Inferior parietal cortex (tissue), 1 donor: Measurements from ENCODE around the gene ADAMTSL5.
"Not testable (repeated sequence)": the region's sequence is repeated elsewhere in the genome, so short reads cannot be mapped to it uniquely, and the experiment has no call there.

Experiments
- DNase-seq: peaks from one replicate; pipeline ENCODE4 v3.0.0-alpha.2; 2016; ENCODE audit errors: extremely low spot score

The ADAMTSL5 gene, protein sequence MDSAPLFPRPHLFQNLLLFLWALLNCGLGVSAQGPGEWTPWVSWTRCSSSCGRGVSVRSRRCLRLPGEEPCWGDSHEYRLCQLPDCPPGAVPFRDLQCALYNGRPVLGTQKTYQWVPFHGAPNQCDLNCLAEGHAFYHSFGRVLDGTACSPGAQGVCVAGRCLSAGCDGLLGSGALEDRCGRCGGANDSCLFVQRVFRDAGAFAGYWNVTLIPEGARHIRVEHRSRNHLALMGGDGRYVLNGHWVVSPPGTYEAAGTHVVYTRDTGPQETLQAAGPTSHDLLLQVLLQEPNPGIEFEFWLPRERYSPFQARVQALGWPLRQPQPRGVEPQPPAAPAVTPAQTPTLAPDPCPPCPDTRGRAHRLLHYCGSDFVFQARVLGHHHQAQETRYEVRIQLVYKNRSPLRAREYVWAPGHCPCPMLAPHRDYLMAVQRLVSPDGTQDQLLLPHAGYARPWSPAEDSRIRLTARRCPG

DNA sequence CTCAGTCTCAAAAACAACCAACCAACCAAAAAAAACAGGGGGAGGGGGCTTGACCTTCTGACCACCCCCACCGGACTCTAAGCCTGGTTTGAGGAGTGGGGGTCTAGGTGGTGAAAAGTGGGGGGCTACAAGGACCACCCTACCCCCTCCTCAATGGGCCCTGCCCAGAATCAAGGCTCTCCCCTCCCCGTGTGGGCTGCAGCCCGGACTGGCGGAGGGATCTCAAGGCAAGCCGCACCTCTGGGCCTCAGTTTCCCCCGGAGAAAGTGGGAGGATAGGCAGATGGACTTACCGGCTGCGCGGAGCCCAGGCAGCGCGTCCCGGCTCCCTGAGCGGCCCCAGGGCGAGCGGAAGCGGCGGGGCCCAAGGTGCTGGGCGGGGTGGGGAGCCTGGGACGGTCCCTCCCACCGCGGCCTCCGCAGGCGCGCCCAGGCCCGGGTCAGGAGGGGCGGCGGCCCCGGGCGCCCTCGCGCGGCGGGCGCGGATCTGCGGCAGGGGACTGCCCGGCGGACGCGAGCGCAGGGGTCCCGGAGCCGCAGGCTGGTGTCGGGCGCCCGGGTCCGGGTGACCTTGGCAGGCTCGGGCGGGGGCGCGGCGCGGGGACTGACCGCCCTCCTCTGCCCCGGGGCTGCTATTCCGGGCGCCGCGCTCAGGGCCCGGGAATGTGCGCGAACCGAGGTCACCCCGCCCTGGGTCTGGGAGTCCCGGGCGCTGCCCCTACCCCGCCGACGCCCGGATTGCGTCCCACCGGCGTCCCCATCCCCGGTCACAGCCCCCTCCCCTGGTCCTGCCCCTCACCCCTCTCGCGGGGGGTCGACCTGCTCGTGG lies at the start of gene ADAMTSL5:
ADAMTSL5 (minus strand) TSS at position 349 of the 828 bp plus-strand sequence. CDS start 2,076 bp downstream, outside the sequence.
- no peak for DNase-seq

DNA sequence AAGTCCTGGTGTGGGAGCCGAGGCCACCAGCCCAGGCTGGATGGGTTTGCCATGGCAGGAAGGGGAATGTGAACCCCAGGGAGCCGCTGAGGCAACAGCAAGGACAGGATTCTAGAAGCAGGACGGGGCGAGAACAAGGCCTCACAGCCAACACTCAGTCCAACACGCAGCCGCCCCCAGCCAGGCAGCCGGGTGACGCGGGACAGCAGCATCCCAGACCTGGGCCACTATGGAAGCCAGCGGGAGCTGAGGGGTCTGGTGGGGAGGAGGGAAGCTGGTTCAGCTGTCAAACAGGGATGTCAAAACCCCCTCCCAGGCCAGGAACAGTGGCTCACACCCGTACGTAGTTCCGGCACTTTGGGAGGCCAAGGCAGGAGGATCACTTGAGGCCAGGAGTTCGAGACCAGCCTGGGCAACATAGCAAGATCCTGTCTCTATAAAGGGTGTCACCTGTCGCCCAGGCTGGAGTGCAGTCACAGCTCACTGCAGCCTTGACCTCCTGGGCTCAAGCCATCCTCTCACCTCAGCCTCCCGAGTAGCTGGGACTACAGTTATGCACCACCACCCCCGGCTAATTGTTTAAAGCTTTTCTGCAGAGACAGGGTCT lies 48.5 kb upstream of the ADAMTSL5 start:
- DNase-seq: no peak

DNA sequence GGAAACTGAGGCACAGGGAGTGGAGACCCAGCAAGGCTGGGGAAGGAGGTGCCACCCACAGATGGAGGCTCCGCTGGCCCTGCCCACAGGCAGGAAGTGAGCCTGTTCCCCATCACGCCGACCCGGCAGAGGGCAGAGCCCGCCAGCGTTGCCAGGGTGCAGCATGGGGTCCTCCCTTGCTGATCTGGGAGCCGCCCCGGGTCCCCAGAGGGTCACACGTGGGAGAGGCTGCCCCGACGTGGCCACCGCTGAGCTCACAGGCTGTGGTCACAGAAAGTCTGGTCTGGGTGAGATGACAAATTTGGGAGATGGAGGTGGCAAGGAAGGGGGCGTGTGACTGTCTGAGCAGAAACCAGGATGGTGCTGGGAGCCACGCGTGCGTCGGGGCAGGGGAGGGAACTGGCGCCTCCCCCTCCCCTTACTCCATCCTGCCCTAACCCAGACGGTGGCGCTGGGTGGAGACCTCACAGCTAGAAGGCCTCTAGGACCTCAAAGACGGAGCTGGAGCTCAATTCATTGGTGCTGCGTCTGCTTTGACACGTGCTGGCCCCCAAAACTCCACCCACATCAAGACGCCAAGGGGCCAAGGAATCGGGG lies 47.6 kb upstream of the ADAMTSL5 start:
- no peak for DNase-seq

DNA sequence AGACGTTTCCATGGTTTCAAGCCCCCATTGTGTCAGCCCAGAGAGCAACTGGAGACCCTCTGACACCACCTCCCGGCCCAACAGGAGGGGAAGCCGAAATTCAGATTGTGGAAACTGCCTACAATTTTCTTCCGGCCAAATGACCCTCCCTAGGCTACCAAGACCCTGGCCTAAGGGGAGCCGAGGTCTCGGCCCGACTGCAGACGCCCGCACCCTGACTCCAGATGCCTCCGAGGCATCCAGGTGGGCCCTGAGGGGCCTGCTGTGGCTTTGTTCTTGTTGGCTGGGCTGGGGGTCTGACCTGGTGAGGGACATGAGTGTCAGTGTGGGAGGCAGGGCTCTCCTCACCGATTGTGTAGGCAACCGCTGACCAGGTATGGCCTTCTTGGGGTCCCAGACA lies 45.7 kb upstream of the ADAMTSL5 start:
- DNase-seq: no peak

DNA sequence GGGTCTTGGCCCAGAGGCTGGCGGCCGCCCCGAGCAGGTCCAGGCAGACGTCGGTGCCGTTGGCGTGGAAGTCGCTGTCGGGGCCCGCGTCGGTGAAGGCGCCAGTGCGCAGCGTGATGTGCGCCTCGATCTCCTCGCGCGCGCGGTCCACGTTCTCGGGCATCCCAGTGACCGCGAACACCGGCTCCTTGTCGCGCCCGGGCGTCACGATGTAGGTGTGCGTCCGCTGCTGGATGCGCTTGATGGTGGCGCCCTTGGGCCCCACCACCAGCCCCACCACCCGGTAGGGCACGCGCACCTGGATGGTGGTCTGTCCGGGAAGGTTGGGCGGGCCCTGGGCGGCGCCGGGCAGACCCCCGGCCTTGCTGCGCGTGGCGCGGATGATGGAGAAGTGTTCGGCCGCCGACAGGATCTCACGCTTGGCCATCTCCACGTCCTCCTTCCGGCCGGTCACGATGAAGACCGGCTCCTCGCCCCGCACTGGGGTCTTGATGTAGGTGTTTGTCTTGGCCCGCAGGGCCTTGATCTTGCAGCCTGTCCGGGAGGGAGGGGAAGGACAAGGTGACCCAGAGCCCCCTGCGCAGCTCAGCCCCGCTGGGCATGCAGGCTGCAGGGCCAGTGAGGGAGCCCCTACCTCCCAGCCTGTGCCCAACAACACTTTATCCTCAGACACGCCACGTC lies 43.7 kb upstream of the ADAMTSL5 start:
- no peak for DNase-seq

DNA sequence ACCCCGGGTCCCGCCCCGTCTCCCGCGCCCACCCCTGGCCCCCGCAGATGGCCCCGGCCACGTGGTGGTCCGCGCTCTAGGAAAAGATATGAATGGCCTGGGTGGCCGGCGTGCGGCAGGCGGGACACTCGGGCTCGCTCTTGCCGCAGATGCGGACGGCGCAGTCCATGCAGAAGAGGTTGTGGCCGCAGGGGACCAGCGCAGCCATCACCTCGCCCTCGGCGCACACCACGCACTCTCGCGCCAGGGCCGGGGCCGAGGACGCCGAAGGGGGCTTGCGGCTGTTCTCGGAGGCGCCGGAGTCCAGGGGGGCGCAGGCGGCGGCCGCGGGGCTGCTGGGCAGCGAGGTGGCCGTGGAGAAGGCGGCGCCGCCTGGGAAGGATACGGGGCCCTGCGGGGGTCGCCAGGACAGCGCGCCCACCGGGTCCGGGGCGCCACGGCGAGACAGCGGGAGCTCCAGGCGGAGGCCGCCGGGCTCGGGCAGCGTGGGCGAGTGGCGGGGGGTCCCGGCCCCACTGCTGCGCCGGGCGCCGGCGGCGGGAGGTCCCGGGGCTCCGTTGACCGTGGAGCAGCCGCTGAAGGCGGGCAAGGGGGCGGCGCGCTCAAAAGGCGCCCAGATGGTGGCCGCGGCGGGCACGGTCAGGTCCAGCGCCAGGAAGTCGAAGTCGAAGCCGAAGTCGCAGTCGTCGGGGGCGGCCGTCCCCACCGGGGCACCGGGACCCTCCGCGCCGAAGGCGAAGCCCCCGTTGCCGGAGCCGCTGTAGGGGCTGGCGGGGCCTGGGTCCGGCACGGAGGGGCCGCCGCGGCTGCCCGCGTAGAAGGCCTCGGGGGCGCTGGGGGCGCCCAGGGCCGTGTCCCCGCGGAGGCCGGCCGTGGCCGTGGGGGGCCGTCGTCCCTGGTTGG lies 42.9 kb upstream of the ADAMTSL5 start:
- DNase-seq: no peak

DNA sequence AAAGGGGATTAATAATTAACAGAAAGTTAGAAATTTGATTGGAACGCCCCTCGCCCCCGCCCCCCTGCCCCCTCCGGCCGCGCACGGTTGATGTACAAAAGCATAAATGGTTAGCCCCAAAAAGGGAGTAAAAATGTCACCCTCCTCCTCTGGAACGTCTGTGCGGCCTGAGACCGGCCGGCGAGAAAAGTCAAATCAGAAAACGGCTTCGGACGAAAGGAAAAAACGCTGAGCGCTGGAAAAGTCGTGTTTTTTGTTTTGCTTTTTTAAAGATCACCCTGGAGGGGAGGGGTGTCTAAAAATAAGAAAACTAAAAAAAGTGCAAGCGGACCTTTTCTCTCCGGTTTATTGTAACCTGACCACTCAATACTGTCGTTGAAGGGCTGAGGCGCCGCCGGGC lies 42.1 kb upstream of the ADAMTSL5 start:
- DNase-seq: no peak

DNA sequence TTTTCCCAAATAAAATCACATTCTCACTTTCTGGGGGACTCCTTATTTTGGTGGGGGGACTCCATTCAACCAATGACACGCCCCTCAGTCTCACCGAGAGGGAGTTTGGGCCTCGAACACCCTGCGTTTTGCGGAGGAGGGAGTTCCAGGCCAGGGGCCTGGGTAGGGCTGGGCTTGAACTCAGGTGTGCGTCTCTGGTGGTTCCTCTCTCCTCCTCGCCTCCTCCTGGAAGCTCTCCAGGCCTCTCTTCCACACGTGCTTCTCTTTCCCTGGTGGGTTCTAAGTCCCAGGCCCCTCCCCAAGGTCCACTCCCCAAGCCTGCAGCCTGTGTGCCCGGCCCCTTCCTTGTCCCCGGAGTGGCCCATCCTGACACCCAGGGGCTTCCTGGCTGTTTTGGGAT lies 40.6 kb upstream of the ADAMTSL5 start:
- no peak for DNase-seq

DNA sequence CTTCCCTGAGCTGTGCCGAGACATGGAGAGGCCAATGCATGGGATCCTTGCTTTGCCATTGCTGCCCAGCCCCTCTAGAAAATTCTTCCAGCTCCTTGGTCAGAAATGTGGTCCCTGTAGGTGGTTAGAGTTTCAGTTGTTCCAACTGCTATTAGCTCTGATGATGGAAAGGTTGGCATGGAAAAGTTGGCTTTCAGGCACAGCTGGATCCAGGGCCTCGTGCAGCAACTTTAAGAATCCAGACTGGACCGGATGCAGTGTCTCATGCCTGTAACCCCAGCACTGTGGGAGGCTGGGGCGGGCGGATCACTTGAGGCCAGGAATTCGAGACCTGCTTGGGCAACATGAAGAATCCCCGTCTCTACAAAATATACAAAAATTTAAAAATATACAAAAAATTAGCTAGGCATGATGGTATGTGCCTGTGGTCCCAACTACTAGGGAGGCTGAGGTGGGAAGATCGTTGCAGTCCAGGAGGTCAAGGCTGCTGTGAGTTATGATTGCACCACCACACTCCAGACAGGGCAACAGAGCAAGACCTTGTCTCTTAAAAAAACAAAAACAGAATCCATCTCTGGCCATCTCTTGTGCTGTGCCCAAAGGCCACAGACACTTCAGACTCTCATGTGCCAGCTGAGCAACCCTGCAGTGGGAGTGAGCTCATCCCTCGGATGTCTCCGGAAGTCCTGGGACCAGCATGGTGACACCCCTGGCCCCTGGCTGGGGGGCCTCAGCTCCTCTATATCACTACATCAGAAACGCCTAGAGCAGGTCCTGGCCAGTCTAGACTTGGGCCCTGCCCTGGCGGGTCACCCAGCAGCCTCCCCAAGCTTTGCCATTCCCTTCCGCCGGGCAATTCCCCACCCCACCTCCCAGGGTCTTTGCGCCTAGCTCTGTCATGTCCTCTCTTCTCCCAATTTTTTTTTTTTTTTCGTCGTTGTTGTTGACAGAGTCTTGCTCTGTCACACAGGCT lies 38.5 kb upstream of the ADAMTSL5 start:
- no peak for DNase-seq

DNA sequence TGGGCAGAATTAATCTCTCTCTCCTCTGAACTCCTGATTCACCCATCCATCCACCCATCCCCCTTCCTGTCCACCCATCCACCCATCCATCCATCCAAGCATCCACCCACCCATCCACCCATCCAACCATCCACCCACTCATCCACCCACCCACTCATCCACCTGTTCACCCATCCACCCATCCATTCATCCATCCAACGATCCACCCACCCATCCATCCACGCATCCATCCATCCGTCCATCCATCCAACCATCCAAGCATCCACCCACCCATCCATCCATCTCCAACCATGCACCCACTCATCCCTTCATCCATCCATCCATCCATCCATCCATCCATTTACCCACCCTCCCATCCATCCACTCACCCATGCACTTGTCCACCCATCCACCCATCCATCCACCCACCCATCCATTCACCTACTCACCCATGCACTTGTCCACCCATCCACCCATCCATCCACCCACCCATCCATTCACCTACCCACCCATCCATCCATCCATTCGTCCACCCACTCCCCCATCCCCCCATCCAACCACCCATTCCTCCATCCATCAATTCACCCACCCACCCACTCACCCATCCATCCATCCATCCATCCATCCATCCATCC lies 36.6 kb upstream of the ADAMTSL5 start:
- DNase-seq: no peak

DNA sequence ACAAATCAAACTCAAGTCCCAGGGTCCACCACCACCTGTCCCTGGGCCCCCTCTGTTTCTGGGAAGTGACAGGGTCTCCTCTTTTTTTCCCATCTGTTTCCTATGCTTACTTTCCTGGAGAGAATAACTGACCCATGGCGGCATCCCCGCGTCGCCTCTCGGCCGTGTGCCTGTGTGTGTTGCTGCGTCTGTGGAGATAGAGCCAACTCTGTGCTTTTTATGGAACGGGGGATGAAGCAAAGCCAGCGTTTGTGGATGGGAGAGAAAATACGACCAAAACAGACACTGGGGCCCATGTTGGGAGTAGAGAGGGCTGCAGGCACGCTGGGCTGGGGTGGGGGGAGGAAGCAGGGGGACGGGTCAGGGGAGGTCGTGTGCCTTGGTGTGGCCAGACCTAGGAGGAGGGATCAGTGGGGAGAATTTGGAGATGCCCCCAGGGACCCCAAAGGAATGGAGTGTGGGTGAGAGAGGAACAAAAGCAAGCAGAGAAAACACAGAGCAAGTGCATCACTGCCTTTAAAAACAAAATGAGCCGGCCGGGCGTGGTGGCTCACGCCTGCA lies 27.6 kb upstream of the ADAMTSL5 start:
- DNase-seq: peak; percentile 22

DNA sequence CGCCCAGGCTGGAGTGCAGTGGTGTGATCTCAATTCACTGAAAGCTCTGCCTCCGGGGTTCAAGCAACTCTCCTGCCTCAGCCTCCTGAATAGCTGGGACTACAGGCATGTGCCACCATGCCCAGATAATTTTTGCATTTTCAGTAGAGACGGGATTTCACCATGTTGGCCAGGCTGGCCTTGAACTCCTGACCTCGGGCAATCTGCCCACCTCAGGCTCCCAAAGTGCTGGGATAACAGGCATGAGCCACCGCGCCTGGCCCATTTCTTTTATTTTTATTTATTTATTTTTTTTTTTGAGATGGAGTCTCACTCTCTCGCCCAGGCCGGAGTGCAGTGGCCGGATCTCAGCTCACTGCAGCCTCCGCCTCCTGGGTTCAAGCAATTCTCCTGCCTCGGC lies 26.9 kb upstream of the ADAMTSL5 start:
- DNase-seq: not testable (repeated sequence)

DNA sequence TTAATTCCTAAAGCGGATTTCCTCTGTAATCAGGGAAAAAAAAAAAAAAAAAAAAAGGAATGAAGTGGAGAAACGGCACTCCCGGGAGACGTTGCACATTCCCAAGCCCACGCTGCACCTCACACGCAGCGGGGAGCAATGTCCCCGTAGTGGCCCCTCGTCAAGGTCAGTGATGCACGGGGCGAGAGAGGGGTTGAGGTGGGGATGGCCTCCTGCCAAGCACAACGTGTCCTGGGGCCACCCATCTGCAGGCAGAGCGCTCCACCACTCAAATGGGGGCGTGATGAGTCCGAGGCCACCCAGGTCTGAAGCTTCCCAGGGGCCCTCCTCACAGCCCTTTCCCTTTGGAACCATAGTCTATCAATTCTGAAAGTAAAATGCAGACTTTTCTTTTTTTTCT lies 26.2 kb upstream of the ADAMTSL5 start:
- no peak for DNase-seq

DNA sequence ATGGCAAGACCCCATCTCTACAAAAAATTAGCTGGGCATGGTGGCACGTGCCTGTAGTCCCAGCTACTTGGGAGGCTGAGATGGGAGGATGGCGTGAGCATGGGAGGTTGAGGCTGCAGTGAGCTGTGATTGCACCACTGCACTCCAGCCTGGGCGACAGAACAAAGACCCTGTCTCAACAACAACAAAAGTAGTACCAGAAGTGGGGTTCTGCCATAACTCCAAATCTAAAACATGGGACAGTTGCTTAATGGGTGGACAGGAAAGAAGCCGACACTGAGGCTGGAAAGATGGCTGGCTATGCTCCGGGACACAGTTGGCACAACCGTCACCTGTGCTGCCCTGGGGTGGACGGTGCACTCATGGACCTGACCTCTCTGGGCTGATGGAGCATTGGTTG lies 22.9 kb upstream of the ADAMTSL5 start:
- not testable (repeated sequence) for DNase-seq

DNA sequence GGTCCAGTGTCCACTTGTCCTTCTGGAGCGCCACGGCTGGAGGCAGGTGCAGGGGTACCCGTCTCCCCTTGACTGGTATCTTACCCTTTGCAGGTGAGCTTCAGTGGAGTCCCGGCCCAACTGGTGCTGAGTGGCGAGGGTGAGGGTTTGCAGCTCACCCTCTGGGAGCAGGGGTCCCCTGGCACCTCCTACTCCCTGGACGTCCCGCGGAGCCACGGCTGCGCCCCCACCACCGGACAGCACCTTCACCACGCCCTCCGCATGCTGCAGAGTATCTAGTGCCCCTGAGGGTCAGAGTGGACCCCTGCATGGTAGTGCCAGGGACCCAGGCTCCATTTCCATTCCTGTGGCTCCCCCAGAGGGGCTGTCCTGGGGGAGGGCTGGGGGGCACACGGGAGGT lies 22.2 kb upstream of the ADAMTSL5 start:
- no peak for DNase-seq

DNA sequence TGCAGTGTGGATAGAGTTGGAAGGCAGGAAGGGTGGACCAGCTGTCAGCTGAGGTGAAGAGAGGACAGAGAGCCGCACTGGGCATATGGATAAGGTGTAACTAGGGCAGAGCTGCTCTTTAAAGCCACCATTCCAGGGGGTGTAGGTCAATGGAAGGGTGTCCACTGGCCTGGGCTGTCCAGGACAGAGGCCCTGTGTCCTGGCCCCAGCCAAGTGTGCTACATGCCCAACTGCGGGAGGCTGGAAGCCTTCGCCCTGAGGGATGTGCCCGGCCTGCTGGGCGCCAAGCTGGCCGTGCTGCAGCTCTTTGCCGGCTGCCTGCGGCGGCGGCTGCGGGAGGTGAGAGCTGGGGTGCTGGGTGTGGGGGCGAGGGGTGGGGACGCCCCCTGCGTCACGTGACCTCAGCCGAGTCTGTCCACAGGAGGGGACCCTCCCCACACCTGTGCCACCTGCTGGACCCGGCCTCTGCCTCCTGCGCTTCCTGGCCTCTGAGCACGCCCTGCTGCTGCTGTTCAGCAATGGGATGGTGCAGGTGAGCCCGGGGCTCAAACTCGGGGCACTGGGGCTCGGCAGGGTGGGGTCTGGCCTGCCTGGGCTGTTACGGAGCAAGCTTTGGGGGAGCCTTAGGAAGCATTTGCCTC lies 20.8 kb upstream of the ADAMTSL5 start:
- no peak for DNase-seq

DNA sequence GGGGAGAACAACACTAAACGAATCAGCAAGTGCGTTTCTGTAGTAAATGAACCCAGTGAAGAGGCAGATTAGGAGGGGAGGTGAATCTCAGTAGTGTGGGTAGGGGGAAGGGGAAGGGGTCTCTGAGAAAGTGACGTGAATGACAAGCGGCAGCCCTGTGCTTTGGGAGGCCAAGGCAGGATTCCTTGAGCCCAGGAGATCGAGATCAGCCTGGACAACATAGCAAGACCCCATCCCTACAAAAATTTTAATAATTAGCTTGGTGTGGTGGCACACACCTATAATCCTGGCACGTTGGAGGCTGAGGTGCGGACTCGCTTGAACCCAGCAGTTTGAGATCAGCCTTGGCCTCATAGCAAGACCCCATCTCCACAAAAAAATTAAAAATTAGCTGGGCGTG lies 19.2 kb upstream of the ADAMTSL5 start:
- no peak for DNase-seq

DNA sequence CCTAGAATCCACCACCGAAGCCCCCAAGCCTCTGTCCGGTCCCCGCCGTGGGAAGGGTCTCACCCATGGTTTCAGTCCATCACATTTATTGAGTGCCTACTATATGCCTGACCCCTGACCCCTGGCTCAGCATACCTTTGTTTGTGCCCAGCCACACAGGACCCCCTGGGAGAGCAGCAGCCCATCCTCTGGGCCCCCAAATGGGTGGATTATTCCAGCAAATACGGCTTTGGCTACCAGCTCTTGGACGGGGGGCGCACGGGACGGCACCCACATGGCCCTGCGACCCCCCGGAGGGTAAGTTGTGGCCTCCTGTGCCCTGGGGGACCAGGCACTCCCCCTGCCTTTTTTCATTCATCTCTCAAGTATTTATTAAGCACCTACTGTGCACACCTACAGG lies 18.8 kb upstream of the ADAMTSL5 start:
- DNase-seq: no peak
